Activated CD8-positive, alpha-beta memory T cell treated with anti-CD3 and anti-CD28 coated beads for 48 hours (primary cell): ENCODE measurements around the gene SPG21.
A peak's percentile ranks its signal among the peaks of the same experiment; 100 is the strongest.
"Not testable (repeated sequence)": the region's sequence is repeated elsewhere in the genome, so short reads cannot be mapped to it uniquely, and the experiment has no call there.

Experiments used
- DNase-seq, 3 experiments: peaks; one replicate each; pipeline ENCODE4 v3.0.0-alpha.2; 2020; ENCODE audit warnings: low read depth in 2 of 3, low spot score in 2 of 3

SPG21 gene

GRCh38 chr15:64989416-64990167 is at the start of gene SPG21:
Gene SPG21, minus strand, starts transcription at chr15:64989914. Its CDS starts 6,345 bp downstream, at chr15:64983569.
- peak; percentile 78 to 87 (median 78) for DNase-seq

GRCh38 chr15:65038836-65039235 is 49.1 kb upstream of the SPG21 start:
- DNase-seq: no peak

- no peak for DNase-seq
Observed at GRCh38 chr15:65038428-65038827, 48.7 kb upstream of the SPG21 start.

- DNase-seq: no peak
Observed at GRCh38 chr15:65037309-65037708, 47.6 kb upstream of the SPG21 start.

GRCh38 chr15:65034719-65035118 is 45.0 kb upstream of the SPG21 start:
- no peak for DNase-seq

- DNase-seq: no peak
Observed at GRCh38 chr15:65033659-65034269, 44.0 kb upstream of the SPG21 start.

- no peak for DNase-seq
Observed at GRCh38 chr15:65032801-65033537, 43.3 kb upstream of the SPG21 start.

GRCh38 chr15:65029736-65030208 is 40.1 kb upstream of the SPG21 start:
- DNase-seq: no peak

- DNase-seq: peak; percentile 88 to 94 (median 89)
Observed at GRCh38 chr15:65028921-65029735, 39.4 kb upstream of the SPG21 start, which contains the start of gene MTFMT. Gene MTFMT, minus strand, starts transcription at chr15:65029639. Its CDS starts 26 bp downstream, at chr15:65029613.

- DNase-seq: no peak
Observed at GRCh38 chr15:65028338-65028737, 38.6 kb upstream of the SPG21 start.

GRCh38 chr15:65027593-65027992 is 37.9 kb upstream of the SPG21 start:
- DNase-seq: no peak

GRCh38 chr15:65026756-65027155 is 37.0 kb upstream of the SPG21 start:
- no peak for DNase-seq

- no peak for DNase-seq
Observed at GRCh38 chr15:65021488-65021887, 31.8 kb upstream of the SPG21 start.

GRCh38 chr15:65020419-65020818 is 30.7 kb upstream of the SPG21 start:
- no peak for DNase-seq

- DNase-seq: not testable (repeated sequence)
Observed at GRCh38 chr15:65011198-65011597, 21.5 kb upstream of the SPG21 start.

- no peak for DNase-seq
Observed at GRCh38 chr15:65008983-65009382, 19.3 kb upstream of the SPG21 start.

- no peak for DNase-seq
Observed at GRCh38 chr15:65006876-65007275, 17.2 kb upstream of the SPG21 start.

GRCh38 chr15:65004993-65005392 is 15.3 kb upstream of the SPG21 start:
- DNase-seq: no peak

- no peak for DNase-seq
Observed at GRCh38 chr15:64997745-64998375, 8.1 kb upstream of the SPG21 start.

GRCh38 chr15:64997066-64997465 is 7.4 kb upstream of the SPG21 start:
- DNase-seq: no peak
